GM19035 (cell line): ENCODE data around the gene ARMH2.
"Not testable (repeated sequence)": the region's sequence is repeated elsewhere in the genome, so short reads cannot be mapped to it uniquely, and the experiment has no call there.

Experiments
- ATAC-seq: cut with Tn5 transposase; IDR thresholded peaks from one replicate; pipeline ENCODE4 v1.9.1; 2021; ENCODE audit not compliant: unreplicated experiment

Gene ARMH2

GRCh38 chr6:24765968-24766367 is 32.7 kb downstream of the ARMH2 start:
- ATAC-seq = not testable (repeated sequence)

GRCh38 chr6:24764833-24765828 is 33.6 kb downstream of the ARMH2 start:
- ATAC-seq = not testable (repeated sequence)

- no peak for ATAC-seq
Measured at GRCh38 chr6:24763578-24763977, 35.1 kb downstream of the ARMH2 start.

GRCh38 chr6:24761851-24762250 is 36.9 kb downstream of the ARMH2 start:
- no peak for ATAC-seq

GRCh38 chr6:24761193-24761835 is 37.4 kb downstream of the ARMH2 start:
- ATAC-seq = no peak

- ATAC-seq = no peak
Measured at GRCh38 chr6:24760210-24760609, 38.5 kb downstream of the ARMH2 start.

GRCh38 chr6:24759718-24760117 is 39.0 kb downstream of the ARMH2 start:
- ATAC-seq = no peak

GRCh38 chr6:24757611-24758010 is 41.1 kb downstream of the ARMH2 start:
- ATAC-seq = no peak

GRCh38 chr6:24755279-24755678 is 43.4 kb downstream of the ARMH2 start:
- no peak for ATAC-seq

GRCh38 chr6:24754378-24754777 is 44.3 kb downstream of the ARMH2 start:
- ATAC-seq = not testable (repeated sequence)

- no peak for ATAC-seq
Measured at GRCh38 chr6:24753545-24753944, 45.2 kb downstream of the ARMH2 start.

GRCh38 chr6:24752917-24753492 is 45.7 kb downstream of the ARMH2 start:
- ATAC-seq = no peak

- no peak for ATAC-seq
Measured at GRCh38 chr6:24752503-24752902, 46.2 kb downstream of the ARMH2 start.

GRCh38 chr6:24750878-24751277 is 47.8 kb downstream of the ARMH2 start:
- ATAC-seq = not testable (repeated sequence)

GRCh38 chr6:24749297-24749696 is 49.4 kb downstream of the ARMH2 start:
- no peak for ATAC-seq
